OCI-LY3 (cell line): ENCODE results near the gene CNTRL.

Experiments
- EZH2phosphoT487 ChIP-seq: fragments of 200-600 bp; shearing (Covaris generic); IDR thresholded peaks from 2 replicates; pipeline ENCODE4 v1.6.1; 2018; ENCODE audit warnings: antibody characterized with exemption, mixed run types, low read depth
- TF ChIP-seq, protein P1 (sequence below): fragments of 200-600, 300-600 bp; sonication (generic); IDR thresholded peaks from 2 replicates; pipeline ENCODE4 v1.5.1; 2014; ENCODE audit warnings: antibody characterized with exemption, low read length, low read depth

DNA sequence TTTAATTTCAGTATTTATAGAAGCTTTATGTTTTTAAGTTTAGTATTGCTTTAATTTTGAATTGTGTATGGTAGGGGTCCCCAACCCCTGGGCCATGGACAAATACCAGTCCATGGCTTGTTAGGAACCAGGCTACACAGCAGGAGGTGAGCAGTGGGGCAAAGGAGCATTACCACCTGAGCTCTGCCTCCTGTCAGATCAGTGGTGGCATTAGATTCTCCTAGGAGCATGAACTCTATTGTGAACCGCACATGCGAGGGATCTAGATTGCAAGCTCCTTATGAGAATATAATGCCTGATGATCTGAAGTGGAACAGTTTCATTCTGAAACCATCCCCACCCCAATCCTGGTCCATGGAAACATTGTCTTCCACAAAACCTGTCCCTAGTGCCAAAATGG lies 26.6 kb upstream of the CNTRL start:
- TF ChIP-seq, protein P1, sequence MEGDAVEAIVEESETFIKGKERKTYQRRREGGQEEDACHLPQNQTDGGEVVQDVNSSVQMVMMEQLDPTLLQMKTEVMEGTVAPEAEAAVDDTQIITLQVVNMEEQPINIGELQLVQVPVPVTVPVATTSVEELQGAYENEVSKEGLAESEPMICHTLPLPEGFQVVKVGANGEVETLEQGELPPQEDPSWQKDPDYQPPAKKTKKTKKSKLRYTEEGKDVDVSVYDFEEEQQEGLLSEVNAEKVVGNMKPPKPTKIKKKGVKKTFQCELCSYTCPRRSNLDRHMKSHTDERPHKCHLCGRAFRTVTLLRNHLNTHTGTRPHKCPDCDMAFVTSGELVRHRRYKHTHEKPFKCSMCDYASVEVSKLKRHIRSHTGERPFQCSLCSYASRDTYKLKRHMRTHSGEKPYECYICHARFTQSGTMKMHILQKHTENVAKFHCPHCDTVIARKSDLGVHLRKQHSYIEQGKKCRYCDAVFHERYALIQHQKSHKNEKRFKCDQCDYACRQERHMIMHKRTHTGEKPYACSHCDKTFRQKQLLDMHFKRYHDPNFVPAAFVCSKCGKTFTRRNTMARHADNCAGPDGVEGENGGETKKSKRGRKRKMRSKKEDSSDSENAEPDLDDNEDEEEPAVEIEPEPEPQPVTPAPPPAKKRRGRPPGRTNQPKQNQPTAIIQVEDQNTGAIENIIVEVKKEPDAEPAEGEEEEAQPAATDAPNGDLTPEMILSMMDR = no peak
- no peak for TF ChIP-seq EZH2phosphoT487
